NCI-H524 treated with DMSO at 0.1 percent for 48 hours (cell line): ENCODE results near the gene NR1H4.
"Not testable (repeated sequence)": the region's sequence is repeated elsewhere in the genome, so short reads cannot be mapped to it uniquely, and the experiment has no call there.

Source experiments
- DNase-seq: peaks from one replicate; lab custom pipeline; 2025; lab: John Stamatoyannopoulos, UW

Gene NR1H4

DNA sequence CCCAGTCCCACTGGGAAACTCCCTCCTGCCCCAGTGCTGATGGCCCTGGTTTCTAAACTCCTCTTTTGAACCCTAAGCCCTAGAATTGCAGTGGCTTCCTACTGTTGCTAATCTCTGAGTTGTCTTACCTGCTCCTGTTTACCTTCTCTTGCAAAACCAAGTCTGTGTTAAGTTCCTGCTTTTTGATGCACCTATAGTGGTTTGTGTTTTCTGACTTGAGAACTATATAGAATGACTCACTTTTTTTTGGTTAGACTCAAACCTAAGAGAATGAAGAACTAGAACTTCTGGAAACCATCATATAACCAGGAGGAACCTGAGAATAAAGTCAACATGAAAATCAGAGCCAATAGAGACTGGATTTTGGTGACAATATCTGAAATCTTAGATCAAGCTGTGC, 94.3 kb downstream of the NR1H4 start:
- DNase-seq = no peak

- DNase-seq = no peak
Measured at GRCh38 chr12:100572184-100572583, 98.5 kb downstream of the NR1H4 start.

DNA sequence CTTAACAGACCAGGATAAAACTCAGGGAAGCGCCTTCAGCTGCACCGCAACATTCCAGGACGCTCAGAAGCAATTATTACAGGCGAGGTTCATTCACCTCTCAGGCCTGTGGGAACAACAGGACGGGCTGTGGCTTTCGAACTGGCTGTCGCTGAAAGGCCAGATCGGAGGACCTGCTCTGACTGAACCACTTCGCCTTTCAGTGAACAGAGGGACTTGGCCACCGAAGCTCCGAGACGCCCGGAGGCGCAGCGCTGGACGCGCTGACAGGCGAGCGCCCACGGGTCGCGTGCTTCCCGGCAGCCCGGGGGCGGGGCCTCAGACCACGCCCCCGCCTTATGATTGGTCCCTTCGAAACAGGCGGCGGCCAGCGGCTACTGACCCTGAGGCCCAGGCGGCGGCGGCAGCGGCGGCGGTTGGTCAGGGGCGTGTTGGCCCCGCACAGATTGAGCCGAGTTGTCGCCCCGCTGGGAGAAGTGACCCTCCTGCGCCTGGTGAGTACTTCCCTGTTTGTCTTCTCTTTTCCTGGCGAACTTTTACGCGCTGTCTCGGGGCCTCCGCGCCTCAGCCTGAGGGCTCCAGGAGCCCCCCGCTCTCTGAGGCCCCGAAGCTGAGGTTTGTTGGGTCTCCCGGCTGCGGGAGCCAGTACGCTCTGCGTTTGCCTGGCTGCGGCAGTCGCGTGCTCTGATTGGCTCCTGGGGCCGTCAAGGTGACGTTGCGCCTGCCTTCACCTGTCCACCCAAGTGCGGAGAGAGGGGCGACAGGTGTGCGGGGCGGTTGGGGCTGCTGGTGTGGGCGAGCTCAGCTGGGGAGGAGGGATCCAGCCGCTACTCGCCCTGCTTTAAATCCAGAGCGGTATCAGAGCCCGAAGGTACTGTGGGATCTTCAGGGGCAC, 99.9 kb downstream of the NR1H4 start, which contains the start of gene GAS2L3:
TSS of gene GAS2L3 (plus strand) at position 393 of the 895 bp plus-strand sequence. CDS start 21,221 bp downstream, outside the sequence.
- DNase-seq = peak; percentile 33

GRCh38 chr12:100574187-100575074, 100.8 kb downstream of the NR1H4 start:
- no peak for DNase-seq

DNA sequence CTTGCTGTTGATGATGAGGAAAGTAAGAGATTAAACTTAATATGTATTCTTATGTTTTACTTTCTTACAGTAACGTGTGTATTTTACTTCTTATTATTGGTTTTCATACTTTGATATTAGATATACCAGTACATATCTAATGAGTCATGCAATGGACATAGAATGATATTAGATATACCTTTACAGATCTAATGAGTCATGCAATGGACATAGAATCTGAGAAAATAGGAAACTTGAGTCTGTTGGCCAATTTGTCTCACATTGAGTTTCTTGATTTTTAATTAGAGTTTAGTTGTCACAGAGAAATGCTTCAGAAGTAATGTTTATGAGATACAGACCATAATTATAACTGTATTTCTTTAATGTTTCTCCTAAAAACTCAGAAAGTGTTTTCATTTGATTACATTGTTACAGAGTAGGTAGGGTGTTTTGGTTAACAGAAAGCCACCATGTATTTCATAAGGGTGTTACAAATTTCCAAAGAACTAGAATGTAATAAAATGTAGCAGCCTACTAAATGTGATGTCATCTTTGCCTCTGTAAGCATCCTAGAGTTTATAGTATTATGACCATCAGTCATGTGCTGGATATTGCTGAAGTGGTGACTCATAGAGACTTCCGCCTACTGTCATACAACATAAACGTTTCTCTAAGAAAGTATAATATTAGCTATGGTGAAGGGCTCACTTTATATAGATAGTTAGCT, 102.8 kb downstream of the NR1H4 start:
- DNase-seq = no peak

DNA sequence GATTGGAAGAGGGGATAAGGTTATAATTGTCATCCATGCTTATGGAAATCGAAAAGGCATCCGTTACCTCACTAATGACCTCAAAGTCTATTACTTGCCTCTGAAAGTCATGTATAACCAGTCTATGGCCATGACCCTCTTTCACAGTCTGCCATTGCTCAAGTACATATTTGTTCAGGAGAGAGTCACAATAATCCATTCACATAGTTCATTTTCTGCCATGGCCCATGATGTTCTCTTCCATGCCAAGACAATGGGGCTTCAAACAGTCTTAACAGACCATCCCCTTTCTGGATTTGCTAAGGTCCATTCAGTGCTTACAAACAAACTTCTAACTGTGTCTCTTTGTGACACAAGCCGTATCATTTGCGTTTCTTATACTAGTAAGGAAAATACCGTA, 105.3 kb downstream of the NR1H4 start:
- no peak for DNase-seq

DNA sequence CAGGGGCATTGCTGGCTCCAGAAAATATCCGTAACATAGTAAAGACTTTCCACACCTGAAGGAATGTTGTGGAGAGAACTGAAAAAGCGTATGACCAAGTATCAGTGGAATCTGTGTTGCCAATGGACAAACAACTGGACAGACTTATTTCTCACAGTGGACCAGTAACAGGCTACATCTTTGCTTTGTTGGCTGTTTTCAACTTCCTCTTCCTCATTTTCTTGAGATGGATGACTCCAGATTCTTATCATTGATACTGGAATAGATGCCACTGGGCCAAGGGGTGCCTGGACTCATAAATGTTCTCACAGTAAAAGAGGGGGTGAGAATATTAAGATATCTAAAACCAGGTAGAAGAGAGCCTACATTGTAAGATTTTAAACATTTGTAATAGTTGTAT, 106.2 kb downstream of the NR1H4 start:
- no peak for DNase-seq

DNA sequence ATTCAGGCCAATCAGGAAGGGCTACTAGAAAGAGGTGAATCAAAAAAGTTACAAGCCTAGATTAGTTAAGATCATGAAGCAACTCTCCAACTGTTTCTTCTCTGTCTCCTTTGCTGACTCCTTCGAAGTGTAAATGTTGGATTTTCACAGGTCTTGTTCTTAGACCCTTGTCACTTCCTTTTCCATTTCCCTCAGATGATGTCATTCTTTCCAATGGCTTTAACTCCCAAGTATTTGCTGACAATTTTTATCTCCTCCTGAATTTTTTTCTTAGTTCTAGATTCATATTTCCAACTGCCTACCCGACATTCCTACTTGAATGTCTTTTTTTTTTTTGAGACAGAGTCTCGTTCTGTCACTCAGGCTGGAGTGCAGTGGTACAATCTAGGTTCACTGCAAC, 110.6 kb downstream of the NR1H4 start:
- no peak for DNase-seq

DNA sequence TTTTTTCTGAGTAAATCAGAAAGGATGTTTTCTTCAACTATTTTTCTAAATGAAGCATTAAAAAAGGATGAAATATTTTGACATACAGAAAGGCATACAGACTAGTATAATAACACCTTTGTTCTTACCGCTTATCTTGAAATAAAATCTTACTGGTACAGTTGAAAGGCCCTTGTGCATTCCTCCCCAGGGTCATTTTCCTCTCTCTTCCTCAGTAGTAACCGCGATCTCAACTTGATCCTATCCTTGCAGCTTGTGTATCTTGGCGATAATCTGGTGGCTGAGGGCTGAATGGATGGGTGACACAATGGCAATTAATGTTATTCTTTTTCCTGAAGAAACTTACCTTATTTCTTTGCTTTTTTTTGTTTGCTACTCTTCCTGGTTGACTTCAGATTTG, 118.3 kb downstream of the NR1H4 start:
- DNase-seq = no peak

- DNase-seq = no peak
Measured at GRCh38 chr12:100593490-100593889, 119.8 kb downstream of the NR1H4 start.

DNA sequence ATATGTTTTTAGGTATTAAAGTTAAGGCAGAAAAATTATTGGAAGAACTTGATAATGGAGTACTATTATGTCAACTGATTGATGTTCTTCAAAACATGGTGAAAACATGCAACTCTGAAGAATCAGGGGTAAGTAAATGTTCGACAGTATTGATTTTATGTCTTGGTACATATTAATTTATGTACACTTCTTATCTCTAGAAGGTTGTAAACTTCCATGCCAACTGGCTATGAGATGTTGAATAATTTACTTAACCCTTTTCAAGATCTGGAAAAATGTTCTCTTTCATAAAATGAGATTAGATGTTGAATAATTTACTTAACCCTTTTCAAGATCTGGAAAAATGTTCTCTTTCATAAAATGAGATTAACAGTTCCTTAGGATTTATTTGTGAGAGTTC, 128.0 kb downstream of the NR1H4 start:
- DNase-seq = no peak

- not testable (repeated sequence) for DNase-seq
Measured at GRCh38 chr12:100602997-100603396, 129.3 kb downstream of the NR1H4 start.

DNA sequence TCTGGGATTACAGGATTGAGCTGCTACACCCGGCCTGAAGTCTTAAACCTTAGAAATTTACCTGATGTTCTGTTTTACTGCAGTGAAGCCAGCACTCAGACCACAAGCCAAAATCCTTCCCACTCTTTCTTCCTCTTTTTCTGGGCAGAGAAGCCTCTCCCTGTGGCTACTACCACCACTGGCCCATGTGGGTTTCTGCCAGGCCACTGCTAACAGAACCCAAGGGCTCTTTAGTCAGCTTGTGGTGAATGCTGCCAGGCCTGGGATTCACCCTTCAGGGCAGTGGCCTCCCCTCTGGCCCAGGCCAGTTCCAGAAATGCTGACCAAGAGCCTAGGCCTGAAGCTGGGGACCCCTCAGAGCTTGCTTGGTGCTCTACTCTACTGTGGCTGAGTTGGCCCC, 135.1 kb downstream of the NR1H4 start:
- no peak for DNase-seq

DNA sequence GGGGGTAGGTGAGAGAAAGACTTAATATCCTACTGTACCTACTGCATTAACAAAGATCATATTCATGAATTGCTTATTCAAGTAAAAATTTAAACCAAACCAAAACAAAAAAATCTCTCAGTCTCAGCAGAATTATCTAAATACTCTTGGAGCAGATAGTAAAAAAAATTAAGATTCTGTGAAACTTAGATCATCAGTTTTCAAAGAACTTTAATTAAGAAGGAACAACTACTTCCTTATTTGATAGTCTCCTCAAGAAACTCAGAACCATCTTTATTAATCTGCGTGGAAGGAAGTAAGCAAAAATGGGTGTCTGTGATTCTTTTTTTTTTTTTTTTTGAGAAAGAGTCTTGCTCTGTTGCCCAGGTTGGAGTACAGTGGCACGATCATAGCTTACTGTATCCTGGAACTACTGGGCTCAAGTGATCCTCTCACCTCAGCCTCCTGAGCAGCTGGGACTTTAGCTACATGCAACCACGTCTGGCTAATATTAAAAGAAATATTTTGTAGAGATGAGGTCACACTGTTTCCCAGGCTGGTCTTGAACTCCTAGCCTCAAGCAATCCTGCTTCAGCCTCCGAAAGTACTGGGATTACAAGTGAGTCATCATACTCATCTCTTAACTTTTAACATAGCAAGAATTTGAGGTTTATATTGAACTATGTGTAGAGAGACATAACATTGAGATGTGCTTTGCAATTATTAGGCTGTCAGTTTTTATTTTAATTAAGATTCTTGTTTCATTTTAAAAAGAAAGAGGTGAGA, 137.2 kb downstream of the NR1H4 start:
- no peak for DNase-seq

- DNase-seq = no peak
Measured at GRCh38 chr12:100612606-100613005, 138.9 kb downstream of the NR1H4 start.
